HG03354 (cell line): ENCODE results near the gene RINT1.
"Not testable (repeated sequence)": the region's sequence is repeated elsewhere in the genome, so short reads cannot be mapped to it uniquely, and the experiment has no call there.

Experiments
- ATAC-seq: cut with Tn5 transposase; IDR thresholded peaks from one replicate; pipeline ENCODE4 v1.9.1; 2021; ENCODE audit warnings: mild to moderate bottlenecking; ENCODE audit not compliant: unreplicated experiment, poor library complexity, severe bottlenecking

The RINT1 gene

GRCh38 chr7:105591522-105591921 lies 59.5 kb downstream of the RINT1 start:
- ATAC-seq = no peak

- ATAC-seq = no peak
Observed at GRCh38 chr7:105594034-105594433, 62.0 kb downstream of the RINT1 start.

DNA sequence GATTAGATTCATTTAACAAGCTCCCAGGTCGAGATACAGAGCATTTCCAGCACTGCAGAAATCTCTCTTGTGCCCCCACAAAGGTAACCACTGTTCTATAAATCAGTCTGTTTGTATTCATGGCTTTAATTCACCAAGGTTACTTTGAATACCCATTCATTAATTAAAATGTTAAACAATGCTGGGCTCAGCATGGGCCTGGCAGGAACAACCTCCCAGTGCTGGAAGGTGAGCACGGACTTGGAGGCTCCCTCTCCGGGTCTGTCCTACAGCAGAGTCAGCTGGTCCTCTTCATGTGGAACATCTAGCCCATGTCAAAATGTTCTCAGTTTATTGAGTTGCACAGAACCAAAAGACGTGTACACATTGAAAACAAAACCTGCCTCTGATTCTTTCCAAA lies 64.9 kb downstream of the RINT1 start:
- no peak for ATAC-seq

GRCh38 chr7:105599080-105599479 lies 67.1 kb downstream of the RINT1 start:
- not testable (repeated sequence) for ATAC-seq

DNA sequence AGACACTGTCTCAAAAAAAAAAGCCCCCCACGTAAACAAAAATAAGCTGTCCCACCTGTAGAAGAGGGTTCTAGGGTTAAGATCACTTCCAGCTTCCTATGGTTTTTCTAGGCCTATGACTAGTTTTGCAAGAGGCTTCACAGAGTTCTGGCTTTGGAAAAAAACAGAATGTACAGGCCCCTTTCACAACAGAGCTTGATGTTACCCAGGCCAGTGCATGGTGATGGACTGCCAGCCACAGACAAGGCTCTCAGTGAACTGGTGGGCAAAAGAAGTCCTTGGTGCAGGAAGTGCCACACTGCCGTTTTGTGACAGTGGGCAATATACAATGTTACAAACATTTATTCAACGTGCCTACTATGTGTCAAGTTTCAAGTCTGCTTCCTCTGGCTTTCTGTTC lies 67.5 kb downstream of the RINT1 start:
- ATAC-seq = no peak

DNA sequence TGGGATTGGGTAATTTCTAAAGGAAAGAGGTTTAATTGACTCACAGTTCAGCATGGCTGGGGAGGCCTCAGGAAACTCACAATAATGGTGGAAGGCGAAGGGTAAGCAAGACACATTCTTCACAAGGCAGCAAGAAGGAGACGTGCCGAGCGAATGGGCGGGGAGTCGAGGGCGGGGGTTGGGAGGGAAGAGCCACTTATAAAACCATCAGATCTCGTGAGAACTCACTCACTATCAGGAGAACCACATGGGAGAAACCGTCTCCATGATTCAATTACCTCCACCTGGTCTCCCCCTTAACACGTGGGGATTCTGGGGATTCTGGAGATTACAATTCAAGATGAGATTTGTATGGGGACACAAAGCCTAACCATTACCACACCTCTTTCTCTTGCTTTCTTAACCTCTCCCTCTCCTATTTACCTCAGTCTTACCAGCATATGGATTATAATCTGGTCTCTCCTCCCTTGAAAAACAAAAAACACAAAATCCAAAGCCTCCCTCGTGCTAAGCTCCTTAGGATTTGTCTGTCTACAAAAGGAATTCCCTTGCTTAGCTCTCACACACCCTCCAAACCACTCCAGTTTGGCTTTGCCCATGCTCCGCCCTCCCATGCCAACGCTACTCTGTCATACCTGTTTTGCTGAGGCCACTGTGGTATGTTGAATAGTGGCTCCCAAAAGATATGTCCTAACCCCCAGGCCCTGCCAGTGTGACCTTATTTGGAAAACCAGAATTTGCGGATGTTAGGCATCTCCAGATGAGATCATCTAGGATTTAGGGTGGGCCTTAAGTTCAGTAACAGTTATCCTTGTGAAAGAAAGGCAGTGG lies 68.9 kb downstream of the RINT1 start:
- ATAC-seq = no peak

DNA sequence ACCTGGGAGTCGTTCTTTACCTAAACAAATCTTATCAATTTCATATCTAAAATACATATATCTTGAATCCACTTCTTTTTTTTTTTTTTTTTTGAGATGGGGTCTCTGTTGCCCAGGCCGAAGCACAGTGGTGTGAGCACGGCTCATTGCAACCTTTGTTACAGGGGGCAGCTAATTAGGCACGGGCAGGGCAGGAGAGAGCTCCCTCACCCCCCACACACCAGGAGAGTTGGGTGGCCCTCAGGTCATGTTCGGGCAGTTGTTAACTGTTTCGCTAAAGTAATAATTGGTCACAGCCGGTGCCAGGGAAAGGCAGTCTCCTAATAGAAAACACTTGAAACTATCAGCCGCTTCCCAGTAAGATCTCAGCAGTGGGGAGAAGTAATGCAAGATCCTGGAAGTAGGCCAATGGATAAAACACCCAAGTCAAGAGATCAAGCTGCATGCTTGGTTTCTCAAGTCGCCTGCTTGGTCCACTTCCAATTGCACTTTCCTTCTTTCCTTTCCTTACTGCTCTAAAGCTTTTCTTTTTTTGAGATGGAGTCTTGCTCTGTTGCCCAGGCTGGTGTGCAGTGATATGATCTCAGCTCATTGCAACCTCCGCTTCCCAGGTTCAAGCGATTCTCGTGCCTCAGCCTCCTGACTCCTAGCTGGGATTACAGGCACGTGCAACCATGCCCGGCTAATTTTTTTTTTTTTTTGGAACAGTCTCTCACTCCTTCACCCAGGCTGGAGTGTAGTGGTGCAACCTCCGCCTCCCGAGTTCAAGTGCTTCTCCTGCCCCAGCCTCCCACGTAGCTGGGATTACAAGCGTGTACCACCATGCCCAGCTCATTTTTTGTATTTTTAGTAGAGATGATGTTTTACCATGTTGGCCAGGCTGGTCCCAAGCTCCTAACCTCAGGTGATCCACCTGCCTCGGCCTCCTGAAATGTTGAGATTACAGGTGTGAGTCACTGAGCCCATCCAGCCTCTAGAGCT lies 70.6 kb downstream of the RINT1 start:
- no peak for ATAC-seq

GRCh38 chr7:105610165-105610930 lies 78.3 kb downstream of the RINT1 start:
- no peak for ATAC-seq

DNA sequence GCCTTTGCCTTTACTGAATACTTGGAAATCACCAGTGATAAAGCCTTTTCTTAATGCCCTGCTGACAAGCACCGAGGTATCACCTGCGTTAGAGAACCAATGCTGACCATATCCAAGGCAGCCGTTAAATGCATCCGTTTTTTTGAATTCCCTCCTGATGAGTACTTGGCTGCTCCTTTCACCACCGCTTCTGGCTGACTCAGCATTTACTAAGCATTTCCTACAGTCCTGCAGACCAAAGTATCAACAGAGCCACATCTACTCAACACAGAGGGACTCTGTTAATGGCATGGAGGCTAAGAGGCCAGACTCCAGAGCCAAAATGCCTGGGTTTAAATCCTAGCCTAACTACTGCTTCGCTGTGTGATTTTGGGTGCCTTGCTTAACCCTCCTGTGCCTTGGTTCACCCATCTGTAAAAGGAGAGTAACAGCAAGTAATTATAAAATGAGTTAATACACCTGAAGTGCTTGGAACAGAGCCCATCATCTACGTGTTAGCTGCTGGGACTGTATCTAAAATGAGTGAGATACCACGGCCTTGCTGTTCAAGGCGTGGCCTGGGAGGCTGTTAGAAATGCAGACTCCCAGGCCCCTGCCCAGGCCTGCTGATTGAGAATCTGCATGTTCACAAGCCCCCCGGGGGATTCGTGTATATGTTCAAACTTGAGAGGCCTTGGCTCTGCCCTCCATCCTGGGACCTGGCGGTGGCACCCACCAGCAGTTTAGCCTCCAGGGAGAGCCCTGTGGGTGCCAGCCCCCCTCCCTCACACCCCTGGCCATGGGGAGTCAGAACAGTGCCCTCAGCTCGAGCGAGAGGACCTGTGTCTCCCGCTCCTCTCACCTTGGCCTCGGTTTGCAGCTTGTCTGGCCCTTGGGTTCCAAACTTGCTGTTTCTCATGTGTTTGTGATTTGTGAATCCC lies 80.1 kb downstream of the RINT1 start:
- no peak for ATAC-seq

DNA sequence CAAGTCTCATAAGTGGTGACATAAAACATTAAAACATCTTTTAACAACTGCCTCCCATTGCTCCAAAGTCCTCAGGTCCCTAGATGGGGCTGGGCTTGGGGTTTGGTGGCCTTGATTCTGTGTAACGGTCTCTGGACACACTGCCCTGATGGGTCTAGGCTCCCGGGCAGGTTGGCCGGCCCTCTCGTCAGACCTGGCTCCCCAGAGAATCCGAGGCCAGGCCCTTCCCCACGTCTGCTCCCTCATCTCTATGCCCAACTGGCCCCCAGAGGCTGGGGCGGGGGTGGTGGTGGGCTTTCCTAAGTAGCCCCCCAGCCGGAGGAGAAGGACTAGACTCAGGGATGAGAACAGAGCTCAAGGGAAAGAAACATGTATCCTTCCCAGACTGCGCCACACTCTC lies 80.8 kb downstream of the RINT1 start:
- ATAC-seq = no peak

- ATAC-seq = no peak
Observed at GRCh38 chr7:105613611-105614330, 81.8 kb downstream of the RINT1 start.

GRCh38 chr7:105614341-105614840 lies 82.4 kb downstream of the RINT1 start:
- no peak for ATAC-seq
